Renal cortex interstitium (tissue), 11 donors: ENCODE data around the gene BMP6. TPM values are rescaled to one million over a fixed set of nuclear protein-coding genes. Genes with fewer than 3 reads are reported as not detected.
A peak's percentile ranks its signal among the peaks of the same experiment; 100 is the strongest.
"Not testable (repeated sequence)": the region's sequence is repeated elsewhere in the genome, so short reads cannot be mapped to it uniquely, and the experiment has no call there.

Source experiments
- DNase-seq, 11 donors: peaks; one replicate each; pipeline ENCODE4 v3.0.0-alpha.2; 2013; ENCODE audit warnings: low read depth in 9 of 11, low spot score in 4 of 11; ENCODE audit errors: extremely low read depth in 1 of 11
- polyA plus RNA-seq, 3 donors: library from polyadenylated mRNA; unstranded; fragments of 120-200 nt; gene quantifications; one replicate each; pipeline ENCODE4 v1.2.1, GENCODE V29; 2013; ENCODE audit not compliant: insufficient read length in 3 of 3

The BMP6 gene
- polyA plus RNA-seq, 3 donors: 6.8 to 8.4 (median 7.4) TPM

DNA sequence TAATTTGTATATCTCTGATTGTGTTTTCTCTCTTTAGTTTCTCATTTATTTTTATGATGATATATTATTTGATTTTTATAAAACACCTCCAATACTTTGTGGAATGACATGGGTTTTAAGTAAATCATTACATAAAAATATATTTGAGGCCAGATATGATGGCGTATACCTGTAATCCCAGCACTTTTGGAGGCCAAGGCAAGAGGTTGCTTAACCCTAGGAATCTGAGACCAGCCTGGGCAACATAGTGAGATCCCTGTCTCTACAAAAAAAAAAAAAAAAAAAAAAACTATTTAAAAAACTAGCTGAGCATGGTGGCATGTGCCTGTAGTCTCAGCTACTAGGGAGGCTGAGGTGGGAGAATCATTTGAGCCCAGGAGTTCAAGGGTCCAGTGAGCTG lies 87.3 kb downstream of the BMP6 start:
- DNase-seq: no peak

DNA sequence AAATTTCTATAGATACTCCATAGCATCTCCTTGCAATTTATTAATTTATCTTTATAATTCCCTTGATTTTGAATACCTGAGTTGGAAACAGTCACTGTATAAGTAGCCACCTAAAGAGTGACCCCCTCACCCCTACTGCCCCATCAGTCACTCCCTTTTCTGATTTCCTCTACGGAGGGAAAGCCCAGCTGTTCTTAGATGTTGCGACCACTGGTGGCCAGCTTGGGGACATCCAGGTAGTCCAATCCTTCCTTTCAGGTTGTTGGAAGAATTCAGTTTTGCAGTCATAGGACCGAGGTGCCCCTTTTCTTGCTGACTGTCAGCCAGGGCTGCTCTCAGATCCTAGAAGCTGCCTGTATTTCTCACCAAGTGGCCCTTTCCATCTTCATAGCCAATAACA lies 87.8 kb downstream of the BMP6 start:
- DNase-seq: no peak

DNA sequence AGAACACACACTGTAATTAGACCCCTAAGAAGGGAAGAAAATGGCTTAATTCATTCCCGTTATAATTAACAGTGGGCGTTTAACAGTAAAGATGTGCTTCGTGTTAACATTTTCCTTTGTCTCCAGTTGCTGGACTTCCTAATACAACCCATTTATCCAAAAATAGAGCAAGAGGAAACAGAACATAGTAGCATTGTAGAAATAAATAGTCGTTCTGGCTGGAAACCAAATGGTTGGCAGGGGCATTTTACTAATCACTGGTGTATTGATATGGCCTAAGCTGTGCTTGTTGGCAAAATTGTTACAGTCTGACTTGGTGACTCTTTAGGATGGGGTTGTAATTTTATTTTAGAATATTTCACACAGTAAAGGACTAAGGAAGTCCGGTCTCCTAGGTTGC lies 89.8 kb downstream of the BMP6 start:
- DNase-seq: no peak

DNA sequence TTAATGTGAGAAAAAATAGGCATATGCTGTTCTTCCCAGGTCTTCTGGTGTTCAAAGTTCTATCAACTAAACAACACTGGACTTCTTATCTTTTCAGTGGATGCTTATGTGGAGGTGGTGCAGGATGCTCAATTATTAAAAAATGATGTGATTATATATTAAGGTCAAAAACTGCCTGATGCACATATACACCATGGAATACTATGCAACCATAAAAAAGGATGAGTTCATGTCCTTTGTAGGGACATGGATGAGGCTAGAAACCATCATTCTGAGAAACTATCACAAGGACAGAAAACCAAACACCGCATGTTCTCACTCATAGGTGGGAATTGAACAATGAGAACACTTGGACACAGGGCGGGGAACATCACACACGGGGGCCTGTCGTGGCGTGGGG lies 91.3 kb downstream of the BMP6 start:
- DNase-seq: not testable (repeated sequence)

DNA sequence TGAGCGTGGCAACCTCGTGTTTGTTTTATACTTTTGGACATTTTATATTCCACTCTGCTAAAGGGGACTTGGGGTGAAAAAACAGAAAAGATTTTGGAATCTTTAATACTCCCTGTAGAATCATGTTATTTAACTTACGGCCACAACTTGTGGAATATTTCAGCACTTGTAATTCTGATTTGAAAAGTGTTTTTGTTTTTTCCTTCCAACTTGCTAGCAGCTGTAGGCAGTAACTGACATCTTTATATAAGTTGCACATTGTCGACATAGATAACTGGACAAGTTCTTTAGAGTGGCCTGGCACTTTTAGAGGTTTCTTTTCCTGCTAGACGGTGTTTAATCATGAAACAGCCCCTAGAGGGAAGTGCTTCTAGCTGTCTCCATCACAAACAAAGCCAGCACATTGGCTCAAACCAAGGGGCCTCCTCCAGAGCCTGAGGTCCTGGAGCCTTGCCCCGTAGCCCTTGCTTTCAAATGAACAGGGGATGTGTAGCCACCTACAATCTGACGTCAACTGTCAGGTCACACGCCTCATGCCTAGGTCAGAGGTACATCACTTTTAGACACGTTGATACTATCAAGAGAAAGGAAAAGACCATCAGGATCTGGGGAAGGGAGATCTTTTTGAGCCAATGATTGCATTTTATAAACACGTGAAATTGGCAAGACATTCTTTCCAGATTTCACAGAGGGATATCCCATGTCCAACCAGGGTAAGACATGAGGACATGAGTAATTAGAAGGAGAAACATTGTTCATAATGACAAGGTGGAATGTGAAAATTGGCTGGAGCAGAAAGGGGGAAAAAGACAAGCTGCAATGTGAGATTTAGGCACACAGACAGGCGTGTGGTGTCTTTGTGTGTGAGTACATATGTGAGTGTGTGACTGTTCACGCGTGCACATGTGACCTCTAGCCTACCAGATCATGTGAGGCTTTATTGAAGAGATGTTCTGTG lies 92.6 kb downstream of the BMP6 start:
- peak in 1 of 11 donors; percentile 16 for DNase-seq

DNA sequence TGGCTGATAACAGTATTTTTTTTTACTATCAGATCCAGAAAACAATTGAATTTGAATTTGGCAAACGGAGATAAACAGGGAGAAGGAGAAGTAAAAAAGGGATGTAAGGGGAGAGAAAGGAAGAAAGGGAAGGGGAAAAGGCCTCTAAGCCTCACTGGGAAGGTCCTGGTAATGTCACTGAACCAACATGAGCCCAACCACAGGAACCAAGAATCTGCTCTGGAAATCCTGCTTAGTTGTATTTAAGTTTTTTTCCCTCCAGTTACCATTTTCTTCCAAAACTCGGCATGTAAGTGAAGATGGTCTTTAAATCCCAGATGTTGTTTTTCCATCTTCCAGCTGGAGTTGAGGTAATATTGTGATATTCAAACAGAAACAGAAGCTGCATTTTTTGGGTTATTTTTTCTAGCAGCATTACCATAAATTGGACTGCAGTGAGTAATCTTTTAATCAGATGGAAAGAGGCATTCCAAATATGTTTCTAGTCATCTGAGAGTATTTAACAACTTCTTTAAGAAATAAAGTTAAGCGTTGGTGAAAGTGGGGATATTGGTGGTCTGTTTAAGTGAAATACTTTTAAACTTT lies 93.6 kb downstream of the BMP6 start:
- no peak for DNase-seq

DNA sequence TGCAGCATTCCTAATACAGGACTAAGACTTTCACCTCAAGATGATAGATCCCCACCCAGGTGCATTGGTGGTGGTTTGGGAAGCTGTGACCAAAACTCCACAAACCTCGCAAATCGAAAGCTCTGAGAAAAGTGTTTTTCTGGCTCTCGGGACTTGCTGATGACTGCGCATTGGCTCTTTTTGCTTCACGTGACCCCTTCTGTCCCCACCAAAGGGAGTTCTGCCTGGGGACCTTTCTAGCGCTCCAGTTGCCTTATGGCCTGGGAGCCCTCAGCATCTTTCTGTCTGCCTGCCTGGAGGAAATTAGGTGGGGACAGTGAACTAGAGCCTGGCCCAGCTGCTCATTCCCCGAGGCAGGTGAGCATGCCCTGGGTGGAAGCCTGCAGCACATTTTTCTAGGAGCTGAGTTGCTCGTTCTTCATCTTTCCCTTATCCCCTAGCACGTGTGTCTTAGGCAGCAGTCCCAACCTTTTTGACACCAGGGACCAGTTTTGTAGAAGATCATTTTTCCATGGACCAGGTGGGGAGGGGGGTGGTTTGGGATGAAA lies 94.5 kb downstream of the BMP6 start:
- no peak for DNase-seq

DNA sequence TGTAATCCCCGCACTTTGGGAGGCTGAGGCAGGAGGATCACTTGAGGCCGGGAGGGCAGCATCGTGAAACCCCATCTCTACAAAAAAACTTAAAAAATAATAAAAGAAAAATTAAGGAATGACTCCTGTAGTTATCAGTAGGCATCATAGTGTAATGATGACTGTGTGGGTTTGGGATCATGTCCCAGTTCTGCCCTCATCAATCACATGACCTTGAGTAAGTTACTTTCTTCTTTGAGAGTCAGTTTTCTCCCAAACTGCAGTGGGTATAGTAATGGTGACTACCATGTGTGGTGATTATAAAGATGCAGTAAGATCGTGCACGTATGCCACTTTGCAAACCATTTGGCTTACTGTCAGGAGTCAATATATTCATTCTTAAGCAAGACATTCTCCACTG lies 95.5 kb downstream of the BMP6 start:
- no peak for DNase-seq

DNA sequence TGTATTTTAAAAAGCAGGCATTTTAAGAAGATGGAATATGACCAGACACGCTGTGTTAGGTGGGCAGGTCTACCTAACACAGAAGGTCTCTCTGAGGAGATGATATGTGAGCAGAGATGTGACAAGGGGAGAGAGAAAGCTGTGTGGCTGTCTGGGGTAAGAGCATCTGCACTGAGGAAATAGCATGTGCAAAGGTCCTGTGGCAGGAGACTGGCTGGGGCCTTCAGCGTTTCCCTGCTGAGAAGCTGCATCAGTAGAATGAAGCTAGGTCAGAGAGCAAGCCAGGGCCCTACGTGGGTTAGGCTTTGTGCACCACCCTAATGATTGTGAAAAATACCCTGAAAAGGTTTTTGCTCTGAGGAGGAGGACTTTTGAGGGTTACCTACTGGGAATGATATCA lies 97.7 kb downstream of the BMP6 start:
- DNase-seq: no peak

DNA sequence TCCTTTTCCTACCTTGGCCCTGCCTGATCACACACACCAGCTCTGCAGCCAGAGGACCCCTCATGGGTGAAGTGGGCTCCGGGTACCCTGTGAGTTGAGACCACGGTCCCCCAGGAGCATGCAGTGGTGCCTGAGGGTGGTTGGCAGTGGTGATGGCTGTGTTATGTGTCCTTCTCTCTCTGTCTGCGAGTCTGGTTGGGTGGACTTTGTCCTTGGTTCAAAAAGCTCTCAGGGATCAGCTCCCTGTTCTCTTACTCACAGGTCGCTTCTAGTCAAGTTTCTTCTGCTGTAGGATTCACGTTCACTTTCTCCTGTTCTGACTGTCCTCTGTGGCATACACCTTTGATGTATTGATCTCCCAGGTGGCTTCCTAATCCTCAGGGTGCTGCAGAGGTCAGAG lies 100.1 kb downstream of the BMP6 start:
- DNase-seq: no peak

DNA sequence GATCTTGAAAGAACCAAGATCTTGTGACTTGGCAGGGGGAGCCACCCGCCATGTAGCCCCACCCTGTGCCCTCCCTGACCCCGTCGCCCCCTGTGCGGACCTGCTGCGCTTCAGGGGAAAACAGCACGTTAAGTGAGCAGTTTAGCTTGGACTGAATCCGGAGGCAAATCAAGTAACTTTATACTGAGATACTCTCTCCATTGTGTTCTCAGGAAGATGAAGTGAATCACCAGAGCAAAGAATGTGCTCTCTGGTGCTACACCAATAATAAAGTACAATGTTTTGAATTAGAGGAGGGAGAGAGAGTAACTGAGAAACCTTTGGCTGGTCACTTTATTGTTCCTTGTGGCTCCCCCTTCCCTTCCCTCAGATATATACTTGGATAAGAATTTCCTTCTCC lies 101.2 kb downstream of the BMP6 start:
- DNase-seq: no peak

DNA sequence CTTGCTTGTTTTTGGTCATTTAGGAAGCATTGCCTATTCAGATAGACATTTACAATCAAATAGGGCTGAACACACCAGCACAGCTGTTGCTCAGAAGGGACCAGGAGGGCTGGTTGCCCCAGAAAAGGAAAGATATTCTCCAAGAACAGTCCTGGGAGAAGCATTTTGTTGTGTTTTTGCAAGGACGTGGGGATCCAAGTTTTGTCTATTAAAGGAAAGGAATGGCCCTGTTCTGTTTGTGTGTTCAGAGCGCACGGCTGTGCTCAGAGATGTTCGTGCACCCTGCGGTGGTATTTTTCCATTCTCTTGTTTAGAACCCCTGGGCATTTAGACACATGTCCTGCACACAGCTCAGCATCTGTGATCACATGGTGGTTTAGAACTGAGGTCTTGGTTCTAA lies 102.2 kb downstream of the BMP6 start:
- no peak for DNase-seq

DNA sequence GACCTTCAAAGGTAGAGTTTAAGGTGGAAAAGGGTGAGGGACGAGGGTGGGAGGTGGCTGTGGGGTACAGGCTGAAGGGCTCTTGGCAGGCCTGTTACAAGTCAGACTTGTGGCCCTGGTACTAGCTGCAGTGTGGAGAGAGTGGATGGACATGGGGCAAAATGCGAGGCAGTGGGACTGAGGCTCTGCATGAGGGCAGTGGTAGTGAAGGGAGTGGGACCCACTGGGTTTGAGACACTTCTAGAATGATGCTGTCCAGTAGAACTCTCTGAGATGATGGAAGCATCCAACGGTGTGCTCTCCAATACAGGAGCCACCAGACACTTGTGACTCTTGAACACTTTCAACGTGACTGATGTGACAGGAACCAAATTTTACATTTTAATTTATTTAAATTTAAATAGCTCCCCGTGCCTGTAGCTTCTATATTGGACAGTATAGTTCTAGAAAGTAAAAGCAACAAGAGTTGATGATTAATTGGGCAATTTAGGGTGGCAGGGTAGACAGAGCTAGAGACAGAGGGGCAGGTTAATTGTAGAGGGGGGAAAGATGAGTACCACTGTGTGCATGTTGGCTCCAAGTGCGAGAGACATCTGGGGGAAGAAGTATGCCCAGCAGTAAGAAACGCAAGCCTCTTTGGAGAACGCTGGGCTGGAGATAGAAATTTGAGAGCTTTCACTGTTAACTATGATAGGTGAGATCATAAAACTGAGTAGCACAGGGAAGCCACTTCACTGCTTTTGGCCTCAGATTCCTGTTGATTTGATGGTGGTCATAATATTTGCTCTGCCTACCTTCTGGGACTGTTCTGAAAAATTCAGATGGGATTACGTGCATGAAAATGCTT lies 107.2 kb downstream of the BMP6 start:
- no peak for DNase-seq

DNA sequence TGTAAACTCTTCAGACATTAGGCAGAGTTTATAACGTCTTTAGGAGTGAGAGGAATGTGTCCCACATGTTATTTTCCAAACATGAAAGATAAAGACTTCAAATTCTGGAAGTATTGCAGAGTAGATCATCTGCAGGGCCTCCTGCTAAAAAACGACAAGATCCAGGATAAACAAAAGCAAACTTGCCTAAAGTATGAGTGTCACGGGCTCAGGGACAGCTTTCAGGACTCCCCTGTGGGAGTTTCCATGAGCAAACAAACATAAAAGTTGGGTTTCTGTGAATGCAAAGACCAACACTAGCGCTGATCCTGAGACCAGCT lies 107.8 kb downstream of the BMP6 start:
- DNase-seq: peak in 1 of 11 donors; percentile 26

DNA sequence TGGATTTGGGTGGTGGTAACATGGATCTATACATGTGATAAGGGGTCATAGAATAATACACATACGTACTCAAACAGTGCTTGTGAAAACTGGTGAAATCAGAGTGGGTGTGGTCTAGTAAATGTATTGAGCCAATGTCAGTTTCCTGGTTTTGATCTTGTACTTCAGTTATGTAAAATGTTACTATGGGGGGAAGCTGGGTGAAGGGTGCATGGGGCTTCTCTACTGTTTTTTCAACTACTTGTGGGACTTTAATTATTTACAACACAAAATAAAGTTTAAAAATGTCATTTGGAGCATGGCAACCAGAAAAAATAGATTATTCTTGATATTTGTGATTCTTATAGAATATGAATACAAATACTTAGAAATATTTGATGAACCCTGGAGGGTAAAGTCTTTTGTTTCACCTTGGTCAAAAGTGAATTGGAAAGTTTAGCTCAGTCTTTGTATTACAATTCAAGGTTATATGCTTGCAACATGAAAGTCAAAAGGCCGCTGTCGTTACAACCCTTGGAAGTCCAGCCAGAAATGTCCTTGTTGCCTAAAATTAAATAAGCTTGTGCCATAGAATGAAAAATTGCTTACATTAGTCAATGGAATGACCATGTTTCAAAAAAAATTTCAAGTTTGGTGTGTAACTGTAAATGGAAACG lies 110.6 kb downstream of the BMP6 start:
- DNase-seq: no peak

DNA sequence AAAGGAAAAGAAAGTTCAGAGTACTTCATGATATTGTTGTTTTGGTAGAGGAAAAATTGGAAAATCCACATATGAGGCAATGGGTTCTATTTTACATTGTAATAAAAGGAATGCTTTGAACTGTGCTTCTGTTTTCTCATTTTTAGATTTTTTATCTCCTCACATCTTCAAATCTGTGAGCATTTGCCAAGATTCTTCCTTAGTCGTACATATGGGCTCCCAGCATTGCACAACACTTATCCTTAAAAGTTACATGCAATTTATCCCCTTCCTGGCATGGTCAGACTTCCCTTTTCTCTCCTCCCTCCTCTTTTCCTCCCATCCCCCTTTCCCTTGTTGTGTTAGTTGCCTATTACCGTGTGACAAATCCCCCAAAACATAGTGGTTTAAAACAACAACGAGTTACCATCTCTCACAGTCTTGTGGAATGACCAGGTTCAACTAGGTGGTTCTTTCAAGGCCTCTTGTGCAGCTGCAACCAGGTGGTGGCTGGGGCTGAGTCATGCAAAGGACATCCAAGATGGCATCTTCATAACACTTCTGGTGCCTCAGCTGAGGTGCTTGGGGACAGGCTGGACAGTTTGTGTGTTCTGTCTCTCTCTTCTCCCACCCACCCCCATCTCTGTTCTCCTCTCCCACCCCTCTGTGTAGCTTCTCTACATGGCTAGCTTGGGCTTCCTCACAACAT lies 116.0 kb downstream of the BMP6 start:
- no peak for DNase-seq

DNA sequence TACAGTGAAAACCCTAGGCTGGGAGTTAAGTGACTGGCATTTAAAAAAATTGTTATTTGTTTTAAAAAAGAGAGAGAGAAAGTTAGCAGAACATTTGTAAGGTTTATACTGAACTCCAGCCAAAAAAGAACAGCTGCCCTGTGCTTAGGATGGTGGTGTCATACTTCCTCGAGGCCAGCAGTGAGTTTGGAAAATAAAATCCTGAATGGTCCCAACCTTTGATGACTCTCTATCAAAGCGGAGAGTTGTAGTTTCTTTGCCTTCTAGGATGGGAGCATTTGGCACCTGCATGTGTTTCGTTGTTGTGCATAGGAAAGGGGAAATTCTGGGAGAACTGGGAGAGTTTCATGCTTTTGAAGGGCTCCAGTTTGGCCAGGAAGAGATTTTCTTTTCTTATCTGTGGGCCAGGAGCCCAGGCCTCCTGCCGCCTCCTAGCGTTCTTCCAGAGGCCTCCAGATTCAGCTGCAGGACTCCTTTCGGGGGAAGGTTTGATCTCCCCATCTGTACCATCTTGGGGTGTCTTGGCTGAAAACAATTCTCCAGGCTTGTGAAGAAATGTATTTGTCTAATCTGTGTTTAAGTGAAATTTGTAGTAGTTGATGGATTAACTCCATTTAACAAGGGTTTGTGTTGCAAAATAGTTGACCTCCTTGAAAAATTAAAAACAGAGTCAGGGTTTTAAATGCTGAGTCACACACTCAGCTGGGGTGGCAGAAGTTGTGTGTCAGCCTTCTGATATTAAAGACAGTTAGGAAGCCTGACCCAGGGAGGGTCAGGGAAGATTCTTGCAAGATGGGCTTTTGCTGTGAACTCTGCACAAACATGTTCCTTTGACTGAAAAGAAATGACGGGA lies 121.3 kb downstream of the BMP6 start:
- no peak for DNase-seq

DNA sequence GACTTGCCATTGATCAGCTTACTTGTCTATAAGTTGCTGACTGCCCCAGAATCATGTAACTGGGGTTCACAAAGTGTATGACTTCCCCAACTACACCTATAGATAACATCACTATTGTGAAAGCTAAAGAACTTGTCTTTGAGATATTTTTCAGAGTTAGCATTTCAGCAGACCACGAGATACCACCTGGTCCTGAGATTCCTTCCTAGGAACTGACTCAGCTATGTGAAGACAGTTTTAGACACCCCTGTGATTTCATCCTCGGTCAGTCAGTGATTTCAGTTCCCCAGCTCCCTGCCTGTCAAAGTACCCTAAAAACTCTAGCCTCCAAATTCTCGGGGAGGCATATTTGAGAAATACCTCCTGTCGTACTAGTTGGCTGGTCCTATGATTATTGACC lies 122.3 kb downstream of the BMP6 start:
- DNase-seq: no peak
